Measurements from ENCODE around the gene INCA1. TPM values are rescaled to one million over a fixed set of nuclear protein-coding genes. Genes with fewer than 3 reads are reported as not detected.

INCA1 gene
- total and polyA plus RNA-seq, 2 of the 8 experiments (the other 6 are each of a cell fraction or from before 2014, with no cell fraction given), result 0.89 to 1.4 TPM

GRCh38 chr17:4973256-4974114 lies 23.8 kb downstream of the INCA1 start:
- Histone ChIP-seq H3K23ac (ENCODE audit: insufficient read length) (no peak overlapping the region), H2BK20ac (ENCODE audit: low read length) (no peak overlapping the region), H2BK15ac (ENCODE audit: low read length) (no peak overlapping the region), H3K4me3 (ENCODE audit: extremely low read depth in 1 of 4, insufficient read depth in 2 of 4, low read depth in 3 of 4, low read length in 4 of 4) (no peak overlapping the region), H3K4me1 (replicated peaks in 1 of 4; ENCODE audit: control insufficient read depth in 3 of 4, insufficient read depth in 4 of 4, low read length in 3 of 4) (peaks cover 0 to 13% (median 6%) of the 10 kb centered on the region in 4 experiments; a peak in 5 of 7 replicates), H2AFZ (ENCODE audit: low read length) (no peak overlapping the region), H3K27me3 (replicated peaks in 1 of 4; ENCODE audit: control insufficient read depth in 3 of 4, extremely low read depth in 1 of 4, insufficient read depth in 3 of 4, low read length in 3 of 4) (peaks cover 0 to 47% (median 34%) of the 10 kb centered on the region in 4 experiments; a peak in 6 of 7 replicates), H3K9me3 (ENCODE audit: insufficient read depth in 2 of 2, low read depth in 1 of 2, low read length in 1 of 2) (no peaks in the 10 kb centered on the region), H3K56ac (replicated peaks; ENCODE audit: insufficient read length, low read depth, low read length) (no peak overlapping the region), H2AK5ac (ENCODE audit: low read depth, low read length) (no peak overlapping the region), H3K27ac (ENCODE audit: low read depth, low read length) (no peak overlapping the region), H3K4ac (replicated peaks; ENCODE audit: insufficient read length, low read depth, low read length) (no peak overlapping the region), H3K36me3 (ENCODE audit: control insufficient read depth in 2 of 4, insufficient read depth in 4 of 4, low read length in 3 of 4) (peaks cover 0 to 11% (median 0%) of the 10 kb centered on the region in 4 experiments; a peak in 2 of 8 replicates), H2BK120ac (replicated peaks; ENCODE audit: low read depth, low read length) (no peak overlapping the region), H3K18ac (ENCODE audit: extremely low read depth, low read length) (no peak overlapping the region), H3K23me2 (ENCODE audit: low read depth, low read length) (peaks cover 7% of the 10 kb centered on the region), H4K20me1 (replicated peaks in 1 of 2; ENCODE audit: control insufficient read depth in 1 of 2, insufficient read depth in 2 of 2, low read length in 2 of 2) (peaks cover 2 to 13% of the 10 kb centered on the region in 2 experiments), H4K91ac (replicated peaks; ENCODE audit: insufficient read length, low read length) (no peak overlapping the region), H4K5ac (ENCODE audit: insufficient read length, low read depth, low read length) (no peak overlapping the region), H4K8ac (ENCODE audit: extremely low read depth, insufficient read depth, low read length) (no peak overlapping the region), H3K79me2 (ENCODE audit: control insufficient read depth in 1 of 2, insufficient read depth in 2 of 2, low read length in 2 of 2) (peaks cover 0 to 12% of the 10 kb centered on the region in 2 experiments; a peak in 1 of 4 replicates), H3K4me2 (ENCODE audit: insufficient read depth in 1 of 2, low read depth in 2 of 2, low read length in 2 of 2) (no peak overlapping the region), H3K9ac (replicated peaks in 1 of 4; ENCODE audit: extremely low read depth in 1 of 4, low read depth in 3 of 4, low read length in 3 of 4) (no peak overlapping the region), H3K14ac (ENCODE audit: insufficient read length) (no peak overlapping the region), H2BK12ac (ENCODE audit: low read depth, low read length) (no peak overlapping the region), H2BK5ac (ENCODE audit: low read depth, low read length) (no peak overlapping the region), H3K79me1 (ENCODE audit: low read depth, low read length) (0 out of 2 replicates have a peak, but pooled peaks cover 3% of the 10 kb centered on the region)
- POLR2A ChIA-PET (ENCODE audit: partially characterized antibody), result interaction anchor here (0.7 to 32.4 kb wide), 8 partner anchors 12 to 308 kb away, joined by 3 to 987 read pairs (median 7); partner anchors contain the start of genes CAMTA2, CHRNE, ENO3 and INCA1
- 91% methylated on average over 10 of the region's 10 CpGs; no CpG with 5 or more reads in 1 of the 2 experiments for WGBS, 2 experiments (ENCODE audit: extremely low coverage in 1 of 2, insufficient coverage in 1 of 2, insufficient read length in 1 of 2, insufficient replicate concordance in 2 of 2, low coverage in 1 of 2, low lambda C conversion rate in 2 of 2, missing lambda C conversion rate in 1 of 2)
- FAIRE-seq (no peak), DNase-seq (ENCODE audit: low read depth in 1 of 2, low spot score in 2 of 2) (no peak)
- CTCF ChIA-PET (ENCODE audit: partially characterized antibody), result interaction anchor here (0.8 to 2.8 kb wide), 4 partner anchors 13 to 64 kb away, joined by 3 to 15 read pairs (median 4); partner anchors contain the start of genes CAMTA2 and GP1BA
- TF ChIP-seq RNF2 (IDR thresholded peaks at IDR 0.05; ENCODE audit: borderline replicate concordance, low read depth, low read length, missing control alignments, poor library complexity, severe bottlenecking) (no peak), CBX8 (IDR thresholded peaks at IDR 0.05; ENCODE audit: borderline replicate concordance, low read depth, low read length) (no peak), JUND (IDR thresholded peaks at IDR 0.05; ENCODE audit: low read length) (no peak), ZNF274 (IDR thresholded peaks at IDR 0.05; ENCODE audit: borderline replicate concordance, extremely low read depth, low read length) (no peak), BRCA1 (IDR thresholded peaks at IDR 0.05; ENCODE audit: low read depth, low read length) (no peak), SP4 (IDR thresholded peaks at IDR 0.05; ENCODE audit: low read length) (no peak), SIN3A (conservative IDR thresholded peaks at IDR 0.05 in 1 of 2, IDR thresholded peaks at IDR 0.05 in 1 of 2; ENCODE audit: low read depth in 1 of 2, low read length in 2 of 2) (no peak), GTF2F1 (IDR thresholded peaks at IDR 0.05; ENCODE audit: borderline replicate concordance, low read depth, low read length) (no peak)

Data from H1 (cell line).